Mucosa of stomach (tissue), 1 donor: ENCODE measurements around the gene VGLL3.

Experiments
- H3K27me3 ChIP-seq: one replicate; pipeline ENCODE4 v1.7.0; 2013; ENCODE audit warnings: mild to moderate bottlenecking, low read length; ENCODE audit not compliant: control insufficient read depth, insufficient read depth
- H3K36me3 ChIP-seq: one replicate; pipeline ENCODE4 v1.7.0; 2013; ENCODE audit warnings: low read length; ENCODE audit not compliant: control insufficient read depth, insufficient read depth
- H3K4me1 ChIP-seq: one replicate; pipeline ENCODE4 v1.7.0; 2013; ENCODE audit warnings: mild to moderate bottlenecking, low read length; ENCODE audit not compliant: control insufficient read depth, insufficient read depth
- H3K4me3 ChIP-seq: one replicate; pipeline ENCODE4 v1.7.0; 2013; ENCODE audit warnings: low read length
- H3K9ac ChIP-seq: one replicate; pipeline ENCODE4 v1.7.0; 2013; ENCODE audit warnings: mild to moderate bottlenecking, low read length, moderate library complexity
- H3K9me3 ChIP-seq: one replicate; pipeline ENCODE4 v1.7.0; 2013; ENCODE audit warnings: mild to moderate bottlenecking, low read length, moderate library complexity; ENCODE audit not compliant: control insufficient read depth
- donor health status: Pancreatic carcinoma.

VGLL3 gene

GRCh38 chr3:87001473-87002098 is 10.6 kb upstream of the VGLL3 start:
- H3K9me3 ChIP-seq: no peaks in the 10 kb centered on the region
- no peak overlapping the region for H3K9ac ChIP-seq
- H3K36me3 ChIP-seq: no peaks in the 10 kb centered on the region
- H3K4me1 ChIP-seq: no peaks in the 10 kb centered on the region
- H3K4me3 ChIP-seq: no peak overlapping the region
- no peaks in the 10 kb centered on the region for H3K27me3 ChIP-seq

GRCh38 chr3:87000940-87001339 is 10.0 kb upstream of the VGLL3 start:
- Histone ChIP-seq H3K9ac (no peak overlapping the region), H3K4me3 (no peak overlapping the region)

DNA sequence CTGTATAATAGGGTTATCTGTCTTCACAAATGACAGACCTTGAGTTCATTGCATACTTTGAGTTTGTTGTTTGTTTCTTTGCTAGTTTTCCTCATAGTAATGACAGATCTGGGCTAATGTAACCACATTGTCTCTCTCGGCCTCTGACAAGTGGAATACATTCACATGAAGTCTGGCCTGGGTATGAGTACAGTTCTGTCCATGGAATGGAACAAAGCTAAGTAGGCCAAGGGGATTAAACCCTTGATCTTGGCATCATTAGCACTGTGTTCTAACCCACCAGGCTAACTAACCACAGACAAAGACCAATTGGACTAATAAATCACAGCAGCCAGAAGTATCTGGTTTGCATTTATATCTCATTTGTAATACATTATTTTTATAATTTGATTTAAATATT is 7.6 kb upstream of the VGLL3 start:
- Histone ChIP-seq H3K36me3 (no peaks in the 10 kb centered on the region), H3K4me1 (no peaks in the 10 kb centered on the region), H3K4me3 (no peak overlapping the region)

More at GRCh38 chr3:87000940-87001339, 10.0 kb upstream of the VGLL3 start:
- no peaks in the 10 kb centered on the region for H3K36me3 ChIP-seq
- no peaks in the 10 kb centered on the region for H3K9me3 ChIP-seq
- no peaks in the 10 kb centered on the region for H3K27me3 ChIP-seq
- no peaks in the 10 kb centered on the region for H3K4me1 ChIP-seq

GRCh38 chr3:86996261-86996955 is 5.5 kb upstream of the VGLL3 start:
- no peaks in the 10 kb centered on the region for H3K9me3 ChIP-seq
- H3K4me3 ChIP-seq: no peak overlapping the region
- H3K36me3 ChIP-seq: no peaks in the 10 kb centered on the region
- peaks cover under 1% of the 10 kb centered on the region for H3K27me3 ChIP-seq
- no peaks in the 10 kb centered on the region for H3K4me1 ChIP-seq
- no peak overlapping the region for H3K9ac ChIP-seq

More for the DNA sequence above, 7.6 kb upstream of the VGLL3 start:
- Histone ChIP-seq H3K9ac (no peak overlapping the region), H3K27me3 (no peaks in the 10 kb centered on the region), H3K9me3 (no peaks in the 10 kb centered on the region)

GRCh38 chr3:86995537-86995936 is 4.6 kb upstream of the VGLL3 start:
- Histone ChIP-seq H3K9me3 (no peaks in the 10 kb centered on the region), H3K36me3 (no peaks in the 10 kb centered on the region), H3K9ac (no peak overlapping the region), H3K4me3 (no peak overlapping the region), H3K4me1 (no peaks in the 10 kb centered on the region), H3K27me3 (peaks cover 8% of the 10 kb centered on the region)

GRCh38 chr3:86993704-86994103 is 2.8 kb upstream of the VGLL3 start:
- no peaks in the 10 kb centered on the region for H3K9me3 ChIP-seq
- peaks cover 24% of the 10 kb centered on the region for H3K27me3 ChIP-seq
- H3K4me1 ChIP-seq: no peaks in the 10 kb centered on the region
- no peak overlapping the region for H3K9ac ChIP-seq
- H3K4me3 ChIP-seq: no peak overlapping the region
- H3K36me3 ChIP-seq: no peaks in the 10 kb centered on the region

- H3K4me3 ChIP-seq: no peak overlapping the region
- peaks cover 24% of the 10 kb centered on the region for H3K27me3 ChIP-seq
- H3K9ac ChIP-seq: peak overlapping the region; percentile 33
Observed at GRCh38 chr3:86991840-86992435, 989 bp upstream of the VGLL3 start.

GRCh38 chr3:86991482-86991815 is 500 bp upstream of the VGLL3 start:
- peaks cover 24% of the 10 kb centered on the region for H3K27me3 ChIP-seq
- no peaks in the 10 kb centered on the region for H3K9me3 ChIP-seq
- H3K9ac ChIP-seq: peak overlapping the region; percentile 33
- peak overlapping the region; percentile 31 for H3K4me3 ChIP-seq
- H3K4me1 ChIP-seq: no peaks in the 10 kb centered on the region
- H3K36me3 ChIP-seq: no peaks in the 10 kb centered on the region

More at GRCh38 chr3:86991840-86992435, 989 bp upstream of the VGLL3 start:
- H3K4me1 ChIP-seq: no peaks in the 10 kb centered on the region
- H3K9me3 ChIP-seq: no peaks in the 10 kb centered on the region
- H3K36me3 ChIP-seq: no peaks in the 10 kb centered on the region

GRCh38 chr3:86990012-86990733 is 776 bp downstream of the VGLL3 start:
- Histone ChIP-seq H3K4me1 (no peaks in the 10 kb centered on the region), H3K9ac (peak overlapping the region; percentile 33), H3K9me3 (no peaks in the 10 kb centered on the region), H3K27me3 (peaks cover 24% of the 10 kb centered on the region), H3K36me3 (no peaks in the 10 kb centered on the region), H3K4me3 (no peak overlapping the region)

GRCh38 chr3:86989611-86990010 is 1.3 kb downstream of the VGLL3 start:
- H3K9ac ChIP-seq: no peak overlapping the region
- no peaks in the 10 kb centered on the region for H3K9me3 ChIP-seq
- H3K4me3 ChIP-seq: no peak overlapping the region
- H3K27me3 ChIP-seq: peaks cover 24% of the 10 kb centered on the region
- no peaks in the 10 kb centered on the region for H3K36me3 ChIP-seq
- H3K4me1 ChIP-seq: no peaks in the 10 kb centered on the region

GRCh38 chr3:86989006-86989405 is 1.9 kb downstream of the VGLL3 start:
- Histone ChIP-seq H3K36me3 (no peaks in the 10 kb centered on the region), H3K27me3 (peaks cover 24% of the 10 kb centered on the region), H3K9ac (no peak overlapping the region), H3K4me3 (no peak overlapping the region), H3K4me1 (no peaks in the 10 kb centered on the region), H3K9me3 (no peaks in the 10 kb centered on the region)

GRCh38 chr3:86988235-86988634 is 2.7 kb downstream of the VGLL3 start:
- no peak overlapping the region for H3K9ac ChIP-seq
- H3K4me3 ChIP-seq: no peak overlapping the region
- H3K27me3 ChIP-seq: peaks cover 24% of the 10 kb centered on the region
- no peaks in the 10 kb centered on the region for H3K9me3 ChIP-seq
- H3K4me1 ChIP-seq: no peaks in the 10 kb centered on the region
- H3K36me3 ChIP-seq: no peaks in the 10 kb centered on the region
